K562 (cell line): ENCODE measurements around the gene CCDC148. TPM values are rescaled to one million over a fixed set of nuclear protein-coding genes. Genes with fewer than 3 reads are reported as not detected.

Experiments
- ATAC-seq: fragments of 200-7000 bp; cut with Tn5 transposase; 3 replicates; pipeline ENCODE4 v1.9.1; 2020; ENCODE audit warnings: moderate library complexity
- BruUV-seq: library from RNA; stranded (reverse); fragments of 400-500 nt; replicated peaks from 2 replicates; lab custom pipeline; 2021; lab: Mats Ljungman, UMichigan
- CTCF ChIA-PET: fragments of 300-600 bp; formaldehyde crosslinking; extraction: SDS; loops from one replicate; lab custom pipeline; 2021; ENCODE audit warnings: low intra/inter-chr PET ratio; lab: Yijun Ruan, JAX
- POLR2A ChIA-PET: fragments of 300-600, 350-650 bp; sonication (Branson Sonifier 250); formaldehyde crosslinking; extraction: SDS; loops from one replicate; lab custom pipeline; 2021; ENCODE audit warnings: antibody characterized with exemption, inconsistent platforms; lab: Yijun Ruan, JAX
- DNase-seq, 4 experiments: peaks; one replicate each; pipeline versions ENCODE4 v3.0.0 to v3.0.0-alpha.2; 2011 to 2018; ENCODE audit warnings: low spot score in 3 of 4, mixed read lengths in 3 of 4; ENCODE audit errors: extremely low read depth in 1 of 4
- FAIRE-seq: peaks from 2 replicates; lab custom pipeline; 2011; peaks lifted over from hg19 to GRCh38; lab: Jason Lieb, UNC
- H2AFZ ChIP-seq: 2 replicates; pipeline ENCODE4 v1.6.0; 2011; ENCODE audit warnings: low read depth, low read length, control low read depth, inconsistent platforms
- H3K27ac ChIP-seq: fragments of 200-600 bp; 3 replicates; pipeline ENCODE4 v1.8.0; 2011; ENCODE audit warnings: low read depth, mild to moderate bottlenecking, control low read depth, inconsistent platforms, low read length, moderate library complexity, mixed read lengths; ENCODE audit errors: extremely low read depth
- H3K27me3 ChIP-seq, 2 experiments: fragments of 300-600 bp in 1 of 2; 2 replicates in 1 of 2; 3 replicates in 1 of 2; pipeline versions ENCODE4 v1.6.0 to v1.8.0; 2011; ENCODE audit warnings: inconsistent platforms in 2 of 2, low read length in 2 of 2, mild to moderate bottlenecking in 1 of 2, mixed read lengths in 1 of 2, moderate library complexity in 1 of 2; ENCODE audit not compliant: control insufficient read depth in 2 of 2, insufficient read depth in 2 of 2
- H3K36me3 ChIP-seq: fragments of 300-600 bp; 3 replicates; pipeline ENCODE4 v1.8.0; 2011; ENCODE audit warnings: mild to moderate bottlenecking, low read length, inconsistent platforms; ENCODE audit not compliant: control insufficient read depth, insufficient read depth
- H3K4me1 ChIP-seq, 2 experiments: fragments of 200-600 bp in 1 of 2; replicated peaks in 1 of 2; 2 replicates in 1 of 2; 3 replicates in 1 of 2; pipeline versions ENCODE4 v1.5.1 to v1.8.0; 2011; ENCODE audit warnings: inconsistent platforms in 2 of 2, low read length in 2 of 2, mild to moderate bottlenecking in 1 of 2, mixed read lengths in 1 of 2, moderate library complexity in 1 of 2; ENCODE audit not compliant: control insufficient read depth in 2 of 2, insufficient read depth in 2 of 2
- H3K4me2 ChIP-seq: 2 replicates; pipeline ENCODE4 v1.6.1; 2011; ENCODE audit warnings: low read length, control low read depth, inconsistent platforms, mixed read lengths; ENCODE audit not compliant: insufficient read depth
- H3K4me3 ChIP-seq: fragments of 200-600 bp; sonication (generic), shearing (Covaris generic); 2 replicates; pipeline ENCODE4 v1.5.1; 2016; ENCODE audit warnings: control low read depth, inconsistent platforms
- H3K79me2 ChIP-seq: fragments of 200-600 bp; 3 replicates; pipeline ENCODE4 v1.8.0; 2011; ENCODE audit warnings: low read length, inconsistent platforms; ENCODE audit not compliant: control insufficient read depth, insufficient read depth
- H3K9ac ChIP-seq, 2 experiments: 2 replicates each; pipeline versions ENCODE4 v1.6.0 to v1.6.1; 2011; ENCODE audit warnings: low read depth in 2 of 2, low read length in 2 of 2, control low read depth in 1 of 2, inconsistent platforms in 1 of 2, mild to moderate bottlenecking in 1 of 2, mixed read lengths in 1 of 2; ENCODE audit not compliant: insufficient read depth in 1 of 2
- H3K9me1 ChIP-seq: one replicate; pipeline ENCODE4 v1.6.0; 2011; ENCODE audit warnings: inconsistent platforms, mild to moderate bottlenecking, low read length, moderate library complexity; ENCODE audit not compliant: control insufficient read depth, insufficient read depth
- H3K9me3 ChIP-seq: replicated peaks from 2 replicates; pipeline ENCODE4 v1.5.1; 2011; ENCODE audit warnings: low read depth, low read length, inconsistent platforms; ENCODE audit not compliant: control insufficient read depth, insufficient read depth
- H4K20me1 ChIP-seq: replicated peaks from 2 replicates; pipeline ENCODE4 v1.6.1; 2011; ENCODE audit warnings: low read length, inconsistent platforms, mixed read lengths; ENCODE audit not compliant: control insufficient read depth, insufficient read depth
- AFF1 ChIP-seq, 2 experiments: fragments of 450-650 bp; IDR thresholded peaks; 2 replicates each; pipeline ENCODE4 v1.6.1; 2018; ENCODE audit warnings: mild to moderate bottlenecking in 2 of 2, low read depth in 1 of 2; ENCODE audit not compliant: partially characterized antibody in 2 of 2
- MYBL2 ChIP-seq, 2 experiments: fragments of 450-650 bp in 1 of 2; sonication (generic) in 1 of 2; formaldehyde crosslinking in 1 of 2; IDR thresholded peaks; 2 replicates each; pipeline versions ENCODE4 v1.6.1 to v1.8.1; 2017 to 2022; ENCODE audit warnings: borderline replicate concordance in 1 of 2, inconsistent platforms in 1 of 2, low read depth in 1 of 2, mild to moderate bottlenecking in 1 of 2, missing genetic modification reagents in 1 of 2, moderate library complexity in 1 of 2
- NFE2 ChIP-seq: IDR thresholded peaks from 2 replicates; pipeline ENCODE4 v1.6.1; 2014; ENCODE audit warnings: antibody characterized with exemption, low read depth
- ZBTB49 ChIP-seq: sonication (generic); formaldehyde crosslinking; IDR thresholded peaks from 2 replicates; pipeline ENCODE4 v1.8.0; 2022; ENCODE audit warnings: missing genetic modification reagents, mild to moderate bottlenecking, borderline replicate concordance
- ZFP36 ChIP-seq: fragments of 150-350 bp; IDR thresholded peaks from 2 replicates; pipeline ENCODE4 v1.6.1; 2018; ENCODE audit warnings: low read length, low read depth; ENCODE audit not compliant: partially characterized antibody
- ZNF507 ChIP-seq: conservative IDR thresholded peaks from 2 replicates; pipeline ENCODE4 v1.6.1; 2017; ENCODE audit warnings: missing genetic modification characterization, missing compliant biosample characterization
- ZNF639 ChIP-seq, 2 experiments: fragments of 200-800 bp in 1 of 2; sonication (Bioruptor generic) in 1 of 2; sonication (generic) in 1 of 2; formaldehyde crosslinking in 1 of 2; IDR thresholded peaks in 1 of 2; conservative IDR thresholded peaks in 1 of 2; 2 replicates each; pipeline versions ENCODE4 v1.5.0 to v1.6.1; 2016 to 2020; ENCODE audit warnings: missing compliant biosample characterization in 1 of 2, missing genetic modification characterization in 1 of 2, missing genetic modification reagents in 1 of 2
- WGBS: fragments of 100-300 bp; shearing (Covaris generic); methylation state at CpG from one replicate; pipeline ENCODE4 v1.1.6; 2016; ENCODE audit warnings: low coverage, mixed read lengths; ENCODE audit not compliant: insufficient coverage; ENCODE audit errors: missing lambda C conversion rate; 5-methylcytosine and 5-hydroxymethylcytosine counted together
- in situ Hi-C: fragments of 300-500 bp; cut with MboI; formaldehyde crosslinking; loops from 4 replicates; pipeline ENCODE4 v1.15.0; 2018; ENCODE audit warnings: inconsistent platforms, mixed read lengths
- intact Hi-C: fragments of 100-400 bp; cut with micrococcal nuclease; formaldehyde crosslinking; loops from 2 replicates; pipeline ENCODE4 v1.14.2; 2022
- polyA plus RNA-seq, 8 experiments: library from polyadenylated mRNA; depleted of rRNA in 4 of 8; stranded (reverse) in 5 of 8; unstranded in 3 of 8; fragments of >200 nt; fragmentation: Nextera tagmentation in 2 of 8; fragmentation: Illumina TruSeq in 1 of 8; extraction: Ambion mirVana in 2 of 8; extraction: Trizol in 1 of 8; gene quantifications; 2 replicates each; pipeline versions ENCODE4 v1.2.1 to v1.2.3, GENCODE V29; 2011 to 2014; ENCODE audit warnings: inconsistent platforms in 1 of 8, missing spikeins in 1 of 8
- total RNA-seq, 7 experiments: library from RNA; depleted of rRNA in 6 of 7; stranded (reverse); fragments of >200 nt in 6 of 7; fragmentation: Illumina TruSeq in 2 of 7; extraction: Trizol in 2 of 7; gene quantifications; 2 replicates each; pipeline versions ENCODE4 v1.2.1 to v1.2.3, GENCODE V29; 2011 to 2021; ENCODE audit warnings: low replicate concordance in 1 of 7

Gene CCDC148
- total and polyA plus RNA-seq, 9 of the 15 experiments (the other 6 are each of a cell fraction or from before 2014, with no cell fraction given), result 0.10 to 1.4 (median 0.65) TPM

GRCh38 chr2:158142568-158143332, 313.8 kb downstream of the CCDC148 start:
- no peaks in the 10 kb centered on the region; a peak in 2 of 5 replicates for H3K27me3 ChIP-seq
- H3K4me1 ChIP-seq, result peaks cover 0 to 4% of the 10 kb centered on the region in 2 experiments; a peak in 3 of 5 replicates
- no peak overlapping the region for H2AFZ ChIP-seq
- no peaks in the 10 kb centered on the region for H3K79me2 ChIP-seq
- DNase-seq (peak in 2 of 4 experiments; percentile 13 to 54), ATAC-seq (peak; percentile 63; the same call in 2 of the 3 replicates), FAIRE-seq (no peak)
- ChIA-PET POLR2A (no interaction called here), CTCF (no interaction called here)
- in situ Hi-C loops (no loop called here), intact Hi-C loops (no loop called here)
- H3K27ac ChIP-seq, result no peak overlapping the region
- no peaks in the 10 kb centered on the region for H3K36me3 ChIP-seq
- BruUV-seq, result no TSS peak
- no peaks in the 10 kb centered on the region for H4K20me1 ChIP-seq
- 4% methylated on average over 6 of the region's 6 CpGs for WGBS
- no peak overlapping the region for H3K4me2 ChIP-seq
- no peak overlapping the region for H3K4me3 ChIP-seq
- no peaks in the 10 kb centered on the region for H3K9me3 ChIP-seq
- H3K9me1 ChIP-seq, result no peaks in the 10 kb centered on the region
- H3K9ac ChIP-seq, result no peak overlapping the region
- TF ChIP-seq ZNF639 (CRISPR knock-in tag; conservative IDR thresholded peaks at IDR 0.05 in 1 of 2, IDR thresholded peaks at IDR 0.05 in 1 of 2) (peak in 1 of 2 experiments; percentile 24; a peak in 1 of 4 replicates), ZNF507 (no peak), ZBTB49 (CRISPR knock-in tag) (no peak), MYBL2 (IDR thresholded peaks at IDR 0.05; ENCODE audit: low read depth) (no peak), MYBL2 (CRISPR knock-in tag; IDR thresholded peaks at IDR 0.05; ENCODE audit: borderline replicate concordance) (no peak), AFF1 (IDR thresholded peaks at IDR 0.05; ENCODE audit: low read depth in 1 of 2, partially characterized antibody in 2 of 2) (no peak), NFE2 (peak; percentile 56), ZFP36 (peak; percentile 37)
